Subcutaneous adipose tissue (tissue), 4 donors: ENCODE measurements around the gene TUBGCP5. TPM values are rescaled to one million over a fixed set of nuclear protein-coding genes. Genes with fewer than 3 reads are reported as not detected.

Source experiments
- CTCF ChIP-seq: fragments of 450-650 bp; IDR thresholded peaks from one replicate; pipeline ENCODE4 v1.5.1; 2016; ENCODE audit warnings: low read depth, mild to moderate bottlenecking, control low read depth, antibody characterized with exemption, moderate library complexity
- total RNA-seq, 4 donors: library from RNA; depleted of rRNA; stranded (reverse); fragments of >200 nt; gene quantifications; one replicate each; pipeline ENCODE4 v1.1.0, GENCODE V29; 2016

TUBGCP5 gene
- total RNA-seq, 4 donors from 2014 or later = 17.7 to 30.7 (median 27.0) TPM

- TF ChIP-seq CTCF = no peak
These were observed 13.2 kb downstream of the TUBGCP5 start for GRCh38 chr15:23026218-23026617.

GRCh38 chr15:23022156-23022555, 17.2 kb downstream of the TUBGCP5 start:
- TF ChIP-seq CTCF = no peak

GRCh38 chr15:23014394-23015000, 24.9 kb downstream of the TUBGCP5 start:
- no peak for TF ChIP-seq CTCF

- no peak for TF ChIP-seq CTCF
These were observed 25.7 kb downstream of the TUBGCP5 start for GRCh38 chr15:23013681-23014080.

GRCh38 chr15:23003736-23004135, 35.6 kb downstream of the TUBGCP5 start:
- TF ChIP-seq CTCF = no peak

- no peak for TF ChIP-seq CTCF
These were observed 36.4 kb downstream of the TUBGCP5 start for GRCh38 chr15:23002920-23003319.

GRCh38 chr15:22995795-22996194, 43.6 kb downstream of the TUBGCP5 start:
- TF ChIP-seq CTCF = no peak
